WERI-Rb-1 (cell line): ENCODE measurements around the gene WSCD1.

Experiments used
- DNase-seq: peaks from one replicate; pipeline ENCODE4 v3.0.0-alpha.2; 2020
- H3K27ac ChIP-seq: fragments of 250-450 bp; sonication (Bioruptor Pico); 2 replicates; pipeline ENCODE4 v1.5.1; 2020; ENCODE audit warnings: mild to moderate bottlenecking, moderate library complexity
- H3K27me3 ChIP-seq: fragments of 250-450 bp; sonication (Bioruptor Pico); 2 replicates; pipeline ENCODE4 v1.5.1; 2021; ENCODE audit warnings: mild to moderate bottlenecking, low read depth, moderate library complexity; ENCODE audit not compliant: insufficient read depth, severe bottlenecking
- H3K36me3 ChIP-seq: fragments of 250-450 bp; sonication (Bioruptor Pico); 2 replicates; pipeline ENCODE4 v1.5.1; 2020; ENCODE audit warnings: mild to moderate bottlenecking, moderate library complexity
- H3K4me3 ChIP-seq: 2 replicates; pipeline ENCODE4 v1.5.1; 2011; ENCODE audit warnings: low read depth, mild to moderate bottlenecking, control low read depth, low read length
- H3K9me3 ChIP-seq: fragments of 250-450 bp; sonication (Bioruptor Pico); 2 replicates; pipeline ENCODE4 v1.5.1; 2021; ENCODE audit warnings: mild to moderate bottlenecking, moderate library complexity; ENCODE audit not compliant: severe bottlenecking
- TF ChIP-seq, protein P1 (sequence below): IDR thresholded peaks from 2 replicates; pipeline ENCODE4 v1.5.1; 2011; ENCODE audit warnings: low read depth, mild to moderate bottlenecking, control low read depth, inconsistent platforms, low read length

The WSCD1 gene

DNA sequence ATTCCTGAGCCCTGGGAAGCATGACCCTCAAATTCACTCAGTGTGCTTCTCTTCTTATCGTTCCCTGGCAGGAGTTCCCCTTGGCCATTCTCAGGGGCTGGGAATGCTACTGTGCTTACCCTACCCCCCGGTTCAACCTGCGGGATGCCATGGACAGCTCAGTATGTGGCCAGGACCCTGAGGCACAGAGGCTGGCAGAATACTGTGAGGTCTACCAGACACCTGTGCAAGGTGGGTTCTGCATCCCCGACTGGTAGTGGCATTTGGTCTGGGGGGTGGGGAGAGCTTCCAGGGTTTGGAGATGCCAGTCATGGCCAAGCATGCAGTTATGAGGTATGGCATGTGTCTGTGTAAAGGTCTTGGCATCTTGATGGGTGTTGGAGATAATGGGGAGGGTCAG lies 39.4 kb downstream of the WSCD1 start:
- Histone ChIP-seq H3K9me3 (peaks cover 7% of the 10 kb centered on the region), H3K27me3 (no peaks in the 10 kb centered on the region), H3K4me3 (no peak overlapping the region), H3K36me3 (peaks cover 96% of the 10 kb centered on the region), H3K27ac (no peak overlapping the region)
- TF ChIP-seq, protein P1, sequence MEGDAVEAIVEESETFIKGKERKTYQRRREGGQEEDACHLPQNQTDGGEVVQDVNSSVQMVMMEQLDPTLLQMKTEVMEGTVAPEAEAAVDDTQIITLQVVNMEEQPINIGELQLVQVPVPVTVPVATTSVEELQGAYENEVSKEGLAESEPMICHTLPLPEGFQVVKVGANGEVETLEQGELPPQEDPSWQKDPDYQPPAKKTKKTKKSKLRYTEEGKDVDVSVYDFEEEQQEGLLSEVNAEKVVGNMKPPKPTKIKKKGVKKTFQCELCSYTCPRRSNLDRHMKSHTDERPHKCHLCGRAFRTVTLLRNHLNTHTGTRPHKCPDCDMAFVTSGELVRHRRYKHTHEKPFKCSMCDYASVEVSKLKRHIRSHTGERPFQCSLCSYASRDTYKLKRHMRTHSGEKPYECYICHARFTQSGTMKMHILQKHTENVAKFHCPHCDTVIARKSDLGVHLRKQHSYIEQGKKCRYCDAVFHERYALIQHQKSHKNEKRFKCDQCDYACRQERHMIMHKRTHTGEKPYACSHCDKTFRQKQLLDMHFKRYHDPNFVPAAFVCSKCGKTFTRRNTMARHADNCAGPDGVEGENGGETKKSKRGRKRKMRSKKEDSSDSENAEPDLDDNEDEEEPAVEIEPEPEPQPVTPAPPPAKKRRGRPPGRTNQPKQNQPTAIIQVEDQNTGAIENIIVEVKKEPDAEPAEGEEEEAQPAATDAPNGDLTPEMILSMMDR, result no peak
- DNase-seq, result no peak

DNA sequence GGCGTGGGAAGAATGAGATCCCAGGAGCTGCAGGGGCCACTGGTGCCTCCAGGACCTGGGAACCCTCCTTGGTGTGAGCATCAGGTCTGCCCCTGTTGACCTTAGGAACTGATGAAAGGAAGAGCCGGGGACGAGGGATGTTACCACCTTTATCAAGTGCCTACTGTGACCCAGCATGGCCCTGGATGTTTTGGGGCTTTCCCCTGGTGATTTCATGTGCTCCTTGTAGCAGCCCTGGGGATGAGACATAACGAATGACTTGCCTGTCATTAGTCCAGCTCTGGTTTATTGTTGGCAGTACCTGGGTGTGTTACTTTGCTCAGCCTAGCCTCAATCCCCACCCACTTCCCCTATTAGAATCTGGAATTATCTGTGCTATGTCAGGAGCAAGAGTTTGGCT lies 39.9 kb downstream of the WSCD1 start:
- no peak overlapping the region for H3K4me3 ChIP-seq
- H3K36me3 ChIP-seq, result peaks cover 95% of the 10 kb centered on the region
- no peaks in the 10 kb centered on the region for H3K27me3 ChIP-seq
- no peak overlapping the region for H3K27ac ChIP-seq
- TF ChIP-seq, protein P1, result no peak
- peaks cover 7% of the 10 kb centered on the region for H3K9me3 ChIP-seq
- DNase-seq, result no peak

DNA sequence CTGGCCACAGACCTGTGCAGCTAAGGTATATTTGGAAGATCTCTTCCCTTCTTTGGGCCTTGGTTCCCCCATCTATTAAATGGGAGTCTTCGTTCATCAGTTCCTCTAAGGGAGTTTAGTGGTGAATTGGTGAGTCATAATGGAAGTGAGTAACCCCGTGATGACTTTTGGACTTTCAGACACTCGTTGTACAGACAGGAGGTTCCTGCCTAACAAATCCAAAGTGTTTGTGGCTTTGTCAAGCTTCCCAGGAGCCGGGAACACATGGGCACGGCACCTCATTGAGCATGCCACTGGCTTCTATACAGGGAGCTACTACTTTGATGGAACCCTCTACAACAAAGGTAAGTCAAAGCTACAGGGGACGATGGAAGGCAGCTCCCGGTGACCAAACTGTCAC lies 40.4 kb downstream of the WSCD1 start:
- TF ChIP-seq, protein P1, result no peak
- no peak overlapping the region for H3K27ac ChIP-seq
- no peak overlapping the region for H3K4me3 ChIP-seq
- H3K9me3 ChIP-seq, result peaks cover 7% of the 10 kb centered on the region
- H3K27me3 ChIP-seq, result no peaks in the 10 kb centered on the region
- peaks cover 93% of the 10 kb centered on the region for H3K36me3 ChIP-seq
- no peak for DNase-seq

DNA sequence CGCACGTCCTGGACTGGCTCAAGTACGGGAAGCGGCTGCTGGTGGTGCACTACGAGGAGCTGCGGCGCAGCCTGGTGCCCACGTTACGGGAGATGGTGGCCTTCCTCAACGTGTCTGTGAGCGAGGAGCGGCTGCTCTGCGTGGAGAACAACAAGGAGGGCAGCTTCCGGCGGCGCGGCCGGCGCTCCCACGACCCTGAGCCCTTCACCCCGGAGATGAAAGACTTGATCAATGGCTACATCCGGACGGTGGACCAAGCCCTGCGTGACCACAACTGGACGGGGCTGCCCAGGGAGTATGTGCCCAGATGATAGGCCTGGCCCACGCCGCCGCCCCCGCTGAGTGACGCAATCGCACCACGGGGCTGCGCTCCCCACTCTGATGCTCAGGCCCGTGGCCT lies 50.2 kb downstream of the WSCD1 start:
- peaks cover 11% of the 10 kb centered on the region for H3K9me3 ChIP-seq
- TF ChIP-seq, protein P1, result no peak
- no peak for DNase-seq
- no peak overlapping the region for H3K4me3 ChIP-seq
- H3K27ac ChIP-seq, result peak overlapping the region; percentile 73
- no peaks in the 10 kb centered on the region for H3K27me3 ChIP-seq
- H3K36me3 ChIP-seq, result peaks cover 92% of the 10 kb centered on the region

DNA sequence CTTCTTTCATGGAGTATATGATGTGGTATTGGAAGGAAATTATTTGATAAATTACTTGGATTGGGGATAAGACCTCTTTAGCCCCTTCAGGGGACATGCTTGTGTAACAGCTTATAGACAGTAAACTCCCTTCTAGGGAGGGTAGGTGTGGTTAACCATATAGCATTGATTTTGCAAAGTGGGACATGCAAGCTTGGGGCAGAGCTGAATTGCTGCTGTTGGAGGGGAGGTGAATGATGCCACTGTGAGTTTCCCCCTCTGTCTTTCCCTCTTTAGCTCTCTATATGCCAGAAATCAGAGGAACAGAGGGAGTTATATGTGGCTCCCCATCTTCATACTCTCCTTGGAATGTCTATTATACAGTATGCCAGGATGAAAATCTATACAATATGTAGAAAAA lies 54.7 kb downstream of the WSCD1 start:
- TF ChIP-seq, protein P1, result no peak
- Histone ChIP-seq H3K36me3 (peaks cover 59% of the 10 kb centered on the region), H3K27ac (no peak overlapping the region), H3K9me3 (peaks cover 11% of the 10 kb centered on the region), H3K27me3 (no peaks in the 10 kb centered on the region), H3K4me3 (no peak overlapping the region)
- DNase-seq, result no peak

DNA sequence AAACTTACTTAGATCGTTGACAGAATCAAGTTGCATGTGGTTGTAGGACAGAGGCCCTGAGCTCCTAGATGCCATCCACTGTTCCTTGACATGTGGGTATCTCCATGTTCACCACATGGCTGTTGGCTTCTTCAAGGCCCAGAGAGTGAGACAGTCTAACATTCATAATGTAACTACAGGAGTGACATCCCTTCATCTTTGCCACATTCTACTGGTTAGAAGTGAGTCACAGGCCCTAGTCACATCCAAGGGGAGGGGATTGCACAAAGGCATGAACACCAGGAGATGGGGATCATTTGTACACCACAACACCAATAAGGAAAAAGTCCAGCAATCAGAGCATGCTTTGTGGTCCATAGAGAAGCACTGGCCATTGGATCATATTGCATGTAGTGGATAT lies 56.6 kb downstream of the WSCD1 start:
- TF ChIP-seq, protein P1, result no peak
- Histone ChIP-seq H3K9me3 (peaks cover 13% of the 10 kb centered on the region), H3K4me3 (no peak overlapping the region), H3K27ac (no peak overlapping the region), H3K36me3 (peaks cover 40% of the 10 kb centered on the region), H3K27me3 (no peaks in the 10 kb centered on the region)
- DNase-seq, result no peak
